Heart left ventricle (tissue), 13 donors: ENCODE data around the gene SCLT1.

Source experiments
- POLR2A ChIP-seq, 2 donors: fragments of 450-650 bp; IDR thresholded peaks; one replicate each; pipeline ENCODE4 v1.6.1; 2017; ENCODE audit warnings: antibody characterized with exemption in 2 of 2, mild to moderate bottlenecking in 2 of 2, moderate library complexity in 2 of 2
- TF ChIP-seq, protein P1 (sequence below), 12 donors: fragments of 200-600 bp; sonication (generic) in 4 of 12; IDR thresholded peaks; one replicate each; pipeline versions ENCODE4 v1.5.0 to v1.8.0; 2018 to 2022; ENCODE audit warnings: antibody characterized with exemption in 12 of 12, mild to moderate bottlenecking in 5 of 12
- donor health status: ischemic (EF 13 %, LVEDD 7.1; RV severe dilation, severe dysfunction).
- donor health status: DM: no; HTN: yes; CAD: no.
- donor health status: DM: no; HTN: no; CAD: no.
- donor health status: ischemic (EF 25% LVEDD 6.9; RV normal size, moderate dysfunction).
- donor health status: ischemic (EF 25% LVEDD 5.7; RV mildly dilated, moderate dysfunction).
- donor health status: ischemic (EF 35%, LVEDD 5.7; RV mildly dilated, moderate dysfunction).
- donor health status: nonischemic (EF 11% LVEDD 7.7; RV severe dilation, severe dysfunction).
- donor health status: DM: yes; HTN: yes; CAD: no.
- donor health status: PGD.
- donor health status: ischemic (EF 29% LVEDD 5.4; RV normal size, mild dysfunction).
- donor health status: nonischemic (EF 23%, LVEDD 6.1; RV moderate dilation, normal function).

DNA sequence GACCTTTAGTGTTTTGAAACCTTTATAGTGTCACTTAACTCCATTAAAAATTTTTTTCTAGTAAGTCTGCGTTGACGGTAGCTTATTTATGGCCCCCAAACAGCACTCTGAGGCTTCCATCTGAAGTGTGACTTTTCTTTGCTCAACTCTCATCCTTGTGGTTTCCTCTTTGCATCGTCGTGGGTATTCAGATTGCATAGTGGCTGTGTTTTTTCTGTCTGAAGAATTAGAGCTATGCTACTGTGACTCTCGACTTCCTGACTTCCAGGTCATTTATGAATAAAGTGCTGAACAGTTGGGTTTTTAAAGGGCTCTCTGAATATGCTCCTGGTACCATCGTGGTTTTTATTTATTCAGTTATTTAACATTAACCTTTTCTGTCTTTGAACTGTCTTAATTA lies 238.9 kb downstream of the SCLT1 start:
- TF ChIP-seq, protein P1, sequence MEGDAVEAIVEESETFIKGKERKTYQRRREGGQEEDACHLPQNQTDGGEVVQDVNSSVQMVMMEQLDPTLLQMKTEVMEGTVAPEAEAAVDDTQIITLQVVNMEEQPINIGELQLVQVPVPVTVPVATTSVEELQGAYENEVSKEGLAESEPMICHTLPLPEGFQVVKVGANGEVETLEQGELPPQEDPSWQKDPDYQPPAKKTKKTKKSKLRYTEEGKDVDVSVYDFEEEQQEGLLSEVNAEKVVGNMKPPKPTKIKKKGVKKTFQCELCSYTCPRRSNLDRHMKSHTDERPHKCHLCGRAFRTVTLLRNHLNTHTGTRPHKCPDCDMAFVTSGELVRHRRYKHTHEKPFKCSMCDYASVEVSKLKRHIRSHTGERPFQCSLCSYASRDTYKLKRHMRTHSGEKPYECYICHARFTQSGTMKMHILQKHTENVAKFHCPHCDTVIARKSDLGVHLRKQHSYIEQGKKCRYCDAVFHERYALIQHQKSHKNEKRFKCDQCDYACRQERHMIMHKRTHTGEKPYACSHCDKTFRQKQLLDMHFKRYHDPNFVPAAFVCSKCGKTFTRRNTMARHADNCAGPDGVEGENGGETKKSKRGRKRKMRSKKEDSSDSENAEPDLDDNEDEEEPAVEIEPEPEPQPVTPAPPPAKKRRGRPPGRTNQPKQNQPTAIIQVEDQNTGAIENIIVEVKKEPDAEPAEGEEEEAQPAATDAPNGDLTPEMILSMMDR (IDR thresholded peaks at IDR 0.05), result no peak
- TF ChIP-seq POLR2A (IDR thresholded peaks at IDR 0.05), result no peak
